Ishikawa (cell line): ENCODE data around the gene WDR4.

Experiments
- EGR1 ChIP-seq: IDR thresholded peaks from 2 replicates; pipeline ENCODE4 v1.6.1; 2012
- EP300 ChIP-seq: IDR thresholded peaks from 2 replicates; pipeline ENCODE4 v1.6.1; 2012; ENCODE audit warnings: borderline replicate concordance
- MAX ChIP-seq: IDR thresholded peaks from 2 replicates; pipeline ENCODE4 v1.6.1; 2012
- NFIC ChIP-seq: IDR thresholded peaks from 2 replicates; pipeline ENCODE4 v1.6.1; 2012
- RAD21 ChIP-seq: IDR thresholded peaks from 2 replicates; pipeline ENCODE4 v1.6.1; 2012; ENCODE audit warnings: low read depth
- REST ChIP-seq: IDR thresholded peaks from 2 replicates; pipeline ENCODE4 v1.6.1; 2012; ENCODE audit warnings: low read depth, mild to moderate bottlenecking
- TAF1 ChIP-seq: IDR thresholded peaks from 2 replicates; pipeline ENCODE4 v1.6.1; 2012; ENCODE audit warnings: low read depth, mild to moderate bottlenecking
- TCF12 ChIP-seq: IDR thresholded peaks from 2 replicates; pipeline ENCODE4 v1.6.1; 2012; ENCODE audit warnings: low read depth
- TEAD4 ChIP-seq: IDR thresholded peaks from 2 replicates; pipeline ENCODE4 v1.6.1; 2012
- YY1 ChIP-seq: IDR thresholded peaks from 2 replicates; pipeline ENCODE4 v1.6.1; 2012; ENCODE audit warnings: low read depth

- TF ChIP-seq TAF1 (no peak), REST (no peak), EGR1 (no peak), MAX (no peak), EP300 (no peak), NFIC (no peak), TCF12 (no peak), RAD21 (no peak), TEAD4 (no peak), YY1 (no peak)
Measured at GRCh38 chr21:42880352-42880751, 1.0 kb upstream of the WDR4 start.
